ENCODE data around the gene KCNJ6.

- TF ChIP-seq CTCF (IDR thresholded peaks at IDR 0.05) (no peak), POLR2AphosphoS5 (IDR thresholded peaks at IDR 0.05) (no peak), POLR2A (IDR thresholded peaks at IDR 0.05) (no peak)
These were observed 268.5 kb downstream of the KCNJ6 start for GRCh38 chr21:37647781-37648180.
